Measurements from ENCODE around the gene MYBPC1.
"Not testable (repeated sequence)": the region's sequence is repeated elsewhere in the genome, so short reads cannot be mapped to it uniquely, and the experiment has no call there.

Gene MYBPC1

GRCh38 chr12:101607894-101608293 lies 13.1 kb downstream of the MYBPC1 start:
- no peak for DNase-seq

- DNase-seq: no peak
Measured at GRCh38 chr12:101608301-101609133, 13.7 kb downstream of the MYBPC1 start.

GRCh38 chr12:101609198-101609597 lies 14.4 kb downstream of the MYBPC1 start:
- DNase-seq: no peak

GRCh38 chr12:101612160-101612916 lies 17.6 kb downstream of the MYBPC1 start:
- no peak for DNase-seq

- DNase-seq: no peak
Measured at GRCh38 chr12:101616027-101616494, 21.3 kb downstream of the MYBPC1 start.

GRCh38 chr12:101619026-101619786 lies 24.4 kb downstream of the MYBPC1 start:
- DNase-seq: no peak

GRCh38 chr12:101619858-101620761 lies 25.3 kb downstream of the MYBPC1 start:
- no peak for DNase-seq

- no peak for DNase-seq
Measured at GRCh38 chr12:101620762-101621133, 26.0 kb downstream of the MYBPC1 start.

GRCh38 chr12:101628676-101629075 lies 33.9 kb downstream of the MYBPC1 start:
- DNase-seq: no peak

- no peak for DNase-seq
Measured at GRCh38 chr12:101634724-101635123, 40.0 kb downstream of the MYBPC1 start.

- no peak for DNase-seq
Measured at GRCh38 chr12:101637936-101638335, 43.2 kb downstream of the MYBPC1 start.

- DNase-seq: no peak
Measured at GRCh38 chr12:101642115-101643067, 47.6 kb downstream of the MYBPC1 start.

- DNase-seq: no peak
Measured at GRCh38 chr12:101647711-101648110, 52.9 kb downstream of the MYBPC1 start.

- DNase-seq: no peak
Measured at GRCh38 chr12:101648195-101648594, 53.4 kb downstream of the MYBPC1 start.

- no peak for DNase-seq
Measured at GRCh38 chr12:101650346-101651117, 55.8 kb downstream of the MYBPC1 start.

GRCh38 chr12:101653030-101653429 lies 58.3 kb downstream of the MYBPC1 start:
- no peak for DNase-seq

- no peak for DNase-seq
Measured at GRCh38 chr12:101653503-101653902, 58.7 kb downstream of the MYBPC1 start.

- DNase-seq: no peak
Measured at GRCh38 chr12:101654442-101654841, 59.7 kb downstream of the MYBPC1 start.

- DNase-seq: no peak
Measured at GRCh38 chr12:101655393-101655792, 60.6 kb downstream of the MYBPC1 start.

GRCh38 chr12:101660662-101661061 lies 65.9 kb downstream of the MYBPC1 start:
- DNase-seq: not testable (repeated sequence)

All from midbrain (tissue), 1 donor.